Measurements from ENCODE around the gene FGFR3. TPM values are rescaled to one million over a fixed set of nuclear protein-coding genes. Genes with fewer than 3 reads are reported as not detected.
A peak's percentile ranks its signal among the peaks of the same experiment; 100 is the strongest.

FGFR3 gene
- total and polyA plus RNA-seq, 9 of the 15 experiments (the other 6 are each of a cell fraction or from before 2014, with no cell fraction given): 1.2 to 60.4 (median 12.7) TPM

- TF ChIP-seq SFPQ (IDR thresholded peaks at IDR 0.05; ENCODE audit: low read depth, low read length) (no peak), RHOXF2B (CRISPR knock-in tag; conservative IDR thresholded peaks at IDR 0.05) (no peak), CTCF (IDR thresholded peaks at IDR 0.05 in 2 of 3, conservative IDR thresholded peaks at IDR 0.05 in 1 of 3; ENCODE audit: insufficient read depth in 2 of 3, low read depth in 1 of 3, low read length in 3 of 3) (peak in 2 of 3 experiments; percentile 10 to 11; a peak in 1 of 6 replicates), ZNF507 (tag; conservative IDR thresholded peaks at IDR 0.05) (no peak), SOX6 (IDR thresholded peaks at IDR 0.05) (no peak)
Observed at GRCh38 chr4:1759818-1760223, 33.3 kb upstream of the FGFR3 start (continued).

- H3K4me1 ChIP-seq (replicated peaks in 1 of 2; ENCODE audit: control insufficient read depth in 2 of 2, insufficient read depth in 2 of 2, low read length in 2 of 2): peaks cover 0 to 90% of the 10 kb centered on the region in 2 experiments; a peak in 3 of 5 replicates
- H3K9me3 ChIP-seq (replicated peaks; ENCODE audit: control insufficient read depth, insufficient read depth, low read depth, low read length): no peaks in the 10 kb centered on the region
- intact Hi-C loops (cut with micrococcal nuclease) (no loop called here), in situ Hi-C loops (cut with MboI) (no loop called here)
- no peak for ATAC-seq
- no peaks in the 10 kb centered on the region for H3K36me3 ChIP-seq (ENCODE audit: control insufficient read depth, insufficient read depth, low read length)
- no peaks in the 10 kb centered on the region for H3K27me3 ChIP-seq (ENCODE audit: control insufficient read depth in 2 of 2, insufficient read depth in 2 of 2, low read length in 2 of 2)
- no peaks in the 10 kb centered on the region for H4K20me1 ChIP-seq (replicated peaks; ENCODE audit: control insufficient read depth, insufficient read depth, low read length)
- POLR2A ChIA-PET: no interaction called here
- no peak overlapping the region for H2AFZ ChIP-seq (ENCODE audit: low read depth, low read length)
- H3K79me2 ChIP-seq (ENCODE audit: control insufficient read depth, insufficient read depth, low read length): no peaks in the 10 kb centered on the region
- H3K27ac ChIP-seq (ENCODE audit: extremely low read depth, low read depth, low read length): no peak overlapping the region
- no peak overlapping the region for H3K9ac ChIP-seq (ENCODE audit: insufficient read depth in 1 of 2, low read depth in 2 of 2, low read length in 2 of 2)
- no peak overlapping the region for H3K4me2 ChIP-seq (ENCODE audit: insufficient read depth, low read length)
- H3K9me1 ChIP-seq (ENCODE audit: control insufficient read depth, insufficient read depth, low read length): no peaks in the 10 kb centered on the region
- 36% methylated on average over 13 of the region's 25 CpGs for WGBS (ENCODE audit: insufficient coverage, low coverage, missing lambda C conversion rate)
- DNase-seq (ENCODE audit: extremely low read depth in 1 of 4, low spot score in 3 of 4): no peak
- FAIRE-seq: no peak
- no TSS peak for BruUV-seq (replicated peaks)
- no peak overlapping the region for H3K4me3 ChIP-seq
- CTCF ChIA-PET (ENCODE audit: low intra/inter-chr PET ratio): no interaction called here
- TF ChIP-seq GATA2 (CRISPR knock-in tag; IDR thresholded peaks at IDR 0.05): no peak
- TF ChIP-seq ZNF75A (CRISPR knock-in tag; IDR thresholded peaks at IDR 0.05): no peak
- TF ChIP-seq MXI1 (IDR thresholded peaks at IDR 0.05; ENCODE audit: low read depth, low read length): no peak
- no peak for TF ChIP-seq MBD1 (CRISPR knock-in tag; IDR thresholded peaks at IDR 0.05)
- TF ChIP-seq CBX8 (IDR thresholded peaks at IDR 0.05; ENCODE audit: borderline replicate concordance, extremely low read depth, low read depth, low read length, poor library complexity, severe bottlenecking): no peak
- no peak for TF ChIP-seq ZBTB43 (CRISPR knock-in tag; IDR thresholded peaks at IDR 0.05)
- no peak for TF ChIP-seq ETV1 (tag; conservative IDR thresholded peaks at IDR 0.05; ENCODE audit: low read depth)
- no peak for TF ChIP-seq SIN3B (IDR thresholded peaks at IDR 0.05; ENCODE audit: low read depth)
- TF ChIP-seq THRAP3 (IDR thresholded peaks at IDR 0.05; ENCODE audit: borderline replicate concordance): no peak
Observed at GRCh38 chr4:1760521-1761071, 32.5 kb upstream of the FGFR3 start.
